Thoracic aorta (tissue), 2 donors: Measurements from ENCODE around the gene SRP68. TPM values are rescaled to one million over a fixed set of nuclear protein-coding genes. Genes with fewer than 3 reads are reported as not detected.

Source experiments
- ATAC-seq: fragments of 150-250 bp; one replicate; pipeline ENCODE4 v1.8.0; 2017; ENCODE audit warnings: low read depth; ENCODE audit not compliant: insufficient number of reproducible peaks, low FRiP score
- DNase-seq: peaks from one replicate; pipeline ENCODE4 v3.0.0-alpha.2; 2020; ENCODE audit warnings: low spot score
- H3K27ac ChIP-seq, 2 donors: fragments of 200-600 bp; sonication (generic); 1 replicate in 1 of 2; 2 replicates in 1 of 2; pipeline ENCODE4 v1.5.1; 2016; ENCODE audit warnings: mild to moderate bottlenecking in 2 of 2, moderate library complexity in 2 of 2
- H3K27me3 ChIP-seq: fragments of 200-600 bp; sonication (generic); replicated peaks from 2 replicates; pipeline ENCODE4 v1.6.0; 2016; ENCODE audit warnings: mild to moderate bottlenecking; ENCODE audit not compliant: insufficient read depth
- H3K36me3 ChIP-seq: fragments of 200-600 bp; sonication (generic); one replicate; pipeline ENCODE4 v1.5.1; 2016
- H3K4me1 ChIP-seq, 2 donors: fragments of 200-600 bp; sonication (generic); 1 replicate in 1 of 2; 2 replicates in 1 of 2; pipeline versions ENCODE4 v1.5.1 to v1.6.0; 2016; ENCODE audit warnings: low read depth in 2 of 2, mild to moderate bottlenecking in 1 of 2; ENCODE audit not compliant: control insufficient read depth in 1 of 2
- H3K4me3 ChIP-seq: fragments of 200-600 bp; sonication (generic); 2 replicates; pipeline ENCODE4 v1.5.1; 2016; ENCODE audit warnings: mild to moderate bottlenecking
- H3K9me3 ChIP-seq: fragments of 200-600 bp; sonication (generic); 2 replicates; pipeline ENCODE4 v1.5.1; 2016
- CTCF ChIP-seq: fragments of 200-600 bp; sonication (generic); IDR thresholded peaks from one replicate; pipeline ENCODE4 v1.5.1; 2019; ENCODE audit warnings: antibody characterized with exemption
- total RNA-seq, 2 donors: library from RNA; depleted of rRNA; stranded (reverse); fragments of >200 nt; gene quantifications; one replicate each; pipeline versions ENCODE4 v1.1.0 to v1.2.3, GENCODE V29; 2016

Gene SRP68
- total RNA-seq, 2 donors from 2014 or later: 19.1 to 39.9 TPM

- no peak for TF ChIP-seq CTCF
- Histone ChIP-seq H3K36me3 (peaks cover 45% of the 10 kb centered on the region), H3K9me3 (no peaks in the 10 kb centered on the region), H3K4me3 (no peak overlapping the region), H3K4me1 (no peaks in the 10 kb centered on the region), H3K27me3 (no peaks in the 10 kb centered on the region), H3K27ac (no peak overlapping the region)
- no peak for DNase-seq
- ATAC-seq: no peak
Observed at GRCh38 chr17:76038050-76038449, 34.3 kb downstream of the SRP68 start.

- no peaks in the 10 kb centered on the region for H3K27me3 ChIP-seq
- DNase-seq (no peak), ATAC-seq (no peak)
- H3K27ac ChIP-seq: no peak overlapping the region
- H3K9me3 ChIP-seq: no peaks in the 10 kb centered on the region
- no peaks in the 10 kb centered on the region for H3K4me1 ChIP-seq
- peaks cover 33% of the 10 kb centered on the region for H3K36me3 ChIP-seq
- TF ChIP-seq CTCF: no peak
- no peak overlapping the region for H3K4me3 ChIP-seq
Observed at GRCh38 chr17:76036497-76037261, 35.6 kb downstream of the SRP68 start.

GRCh38 chr17:76034428-76035350, 37.6 kb downstream of the SRP68 start:
- Histone ChIP-seq H3K27ac (no peak overlapping the region), H3K9me3 (no peaks in the 10 kb centered on the region), H3K36me3 (peaks cover 15% of the 10 kb centered on the region), H3K4me1 (no peaks in the 10 kb centered on the region), H3K27me3 (no peaks in the 10 kb centered on the region), H3K4me3 (no peak overlapping the region)
- DNase-seq (no peak), ATAC-seq (no peak)
- TF ChIP-seq CTCF: no peak

GRCh38 chr17:76033139-76033538, 39.2 kb downstream of the SRP68 start:
- Histone ChIP-seq H3K27ac (no peak overlapping the region), H3K9me3 (no peaks in the 10 kb centered on the region), H3K4me1 (no peaks in the 10 kb centered on the region), H3K36me3 (peaks cover 1% of the 10 kb centered on the region), H3K4me3 (no peak overlapping the region), H3K27me3 (no peaks in the 10 kb centered on the region)
- no peak for ATAC-seq
- no peak for DNase-seq
- TF ChIP-seq CTCF: no peak

GRCh38 chr17:76032780-76033108, 39.6 kb downstream of the SRP68 start:
- ATAC-seq: no peak
- H3K4me3 ChIP-seq: no peak overlapping the region

More at GRCh38 chr17:76032780-76033108, 39.6 kb downstream of the SRP68 start:
- DNase-seq: no peak
- H3K4me1 ChIP-seq: no peaks in the 10 kb centered on the region
- H3K36me3 ChIP-seq: no peaks in the 10 kb centered on the region
- TF ChIP-seq CTCF: no peak
- no peaks in the 10 kb centered on the region for H3K9me3 ChIP-seq
- no peak overlapping the region for H3K27ac ChIP-seq
- no peaks in the 10 kb centered on the region for H3K27me3 ChIP-seq
